Fibroblast of lung (primary cell): Measurements from ENCODE around the gene WDR93. TPM values are rescaled to one million over a fixed set of nuclear protein-coding genes. Genes with fewer than 3 reads are reported as not detected.

ENCODE experiments used
- DNase-seq, 2 donors: peaks; one replicate each; pipeline versions ENCODE4 v3.0.0 to v3.0.0-alpha.2; 2010; ENCODE audit warnings: low read depth in 2 of 2
- H2AFZ ChIP-seq: 2 replicates; pipeline ENCODE4 v1.5.1; 2012; ENCODE audit warnings: low read length, control low read depth, inconsistent platforms
- H3K27ac ChIP-seq: 2 replicates; pipeline ENCODE4 v1.5.1; 2011; ENCODE audit warnings: low read length, control low read depth; ENCODE audit not compliant: insufficient read depth
- H3K27me3 ChIP-seq: 2 replicates; pipeline ENCODE4 v1.5.1; 2011; ENCODE audit warnings: mild to moderate bottlenecking, low read length; ENCODE audit not compliant: control insufficient read depth, insufficient read depth
- H3K36me3 ChIP-seq: 2 replicates; pipeline ENCODE4 v1.5.1; 2011; ENCODE audit warnings: low read length; ENCODE audit not compliant: control insufficient read depth, insufficient read depth
- H3K4me1 ChIP-seq: 2 replicates; pipeline ENCODE4 v1.5.1; 2011; ENCODE audit warnings: low read length; ENCODE audit not compliant: control insufficient read depth, insufficient read depth; ENCODE audit errors: extremely low read depth
- H3K4me2 ChIP-seq: 2 replicates; pipeline ENCODE4 v1.5.1; 2011; ENCODE audit warnings: low read length, control low read depth; ENCODE audit not compliant: insufficient read depth; ENCODE audit errors: extremely low read depth
- H3K4me3 ChIP-seq, 4 experiments: fragments of 200-600 bp in 1 of 4; sonication (generic) in 1 of 4; replicated peaks in 1 of 4; 2 replicates each; pipeline ENCODE4 v1.5.1; 2011 to 2016; ENCODE audit warnings: low read length in 4 of 4, low read depth in 3 of 4, mild to moderate bottlenecking in 3 of 4, control low read depth in 2 of 4, inconsistent platforms in 1 of 4, mixed read lengths in 1 of 4; ENCODE audit not compliant: insufficient read depth in 1 of 4; ENCODE audit errors: control extremely low read depth in 1 of 4
- H3K79me2 ChIP-seq: 2 replicates; pipeline ENCODE4 v1.5.1; 2012; ENCODE audit warnings: mild to moderate bottlenecking, low read length, inconsistent platforms; ENCODE audit not compliant: control insufficient read depth, insufficient read depth
- H3K9ac ChIP-seq: 2 replicates; pipeline ENCODE4 v1.5.1; 2011; ENCODE audit warnings: mild to moderate bottlenecking, low read length, control low read depth; ENCODE audit not compliant: insufficient read depth
- H3K9me3 ChIP-seq: 2 replicates; pipeline ENCODE4 v1.5.1; 2012; ENCODE audit warnings: low read depth, low read length; ENCODE audit not compliant: control insufficient read depth, insufficient read depth
- H4K20me1 ChIP-seq: 2 replicates; pipeline ENCODE4 v1.5.1; 2011; ENCODE audit warnings: low read length; ENCODE audit not compliant: control insufficient read depth, insufficient read depth; ENCODE audit errors: extremely low read depth
- EZH2 ChIP-seq: IDR thresholded peaks from 2 replicates; pipeline ENCODE4 v1.5.1; 2012; ENCODE audit warnings: low read length, control low read depth, mild to moderate bottlenecking; ENCODE audit errors: missing control alignments
- polyA plus RNA-seq, 2 donors: library from polyadenylated mRNA; depleted of rRNA in 1 of 2; stranded (reverse) in 1 of 2; unstranded in 1 of 2; fragments of >200 nt; gene quantifications; 2 replicates each; pipeline ENCODE4 v1.2.1, GENCODE V29; 2011 to 2012; ENCODE audit warnings: missing spikeins in 1 of 2
- total RNA-seq: library from RNA; depleted of rRNA; stranded (reverse); fragments of >200 nt; gene quantifications from 2 replicates; pipeline ENCODE4 v1.2.1, GENCODE V29; 2014
- TF ChIP-seq, protein P1 (sequence below), 2 donors: IDR thresholded peaks in 1 of 2; conservative IDR thresholded peaks in 1 of 2; 1 replicate in 1 of 2; 2 replicates in 1 of 2; pipeline ENCODE4 v1.5.1; 2011 to 2012; ENCODE audit warnings: low read length in 2 of 2, control low read depth in 1 of 2, inconsistent platforms in 1 of 2, low read depth in 1 of 2, mild to moderate bottlenecking in 1 of 2

Gene WDR93
- total and polyA plus RNA-seq, 2 donors (not counting 1 experiment from before 2014, with no cell fraction given): 0.14 to 0.17 TPM

DNA sequence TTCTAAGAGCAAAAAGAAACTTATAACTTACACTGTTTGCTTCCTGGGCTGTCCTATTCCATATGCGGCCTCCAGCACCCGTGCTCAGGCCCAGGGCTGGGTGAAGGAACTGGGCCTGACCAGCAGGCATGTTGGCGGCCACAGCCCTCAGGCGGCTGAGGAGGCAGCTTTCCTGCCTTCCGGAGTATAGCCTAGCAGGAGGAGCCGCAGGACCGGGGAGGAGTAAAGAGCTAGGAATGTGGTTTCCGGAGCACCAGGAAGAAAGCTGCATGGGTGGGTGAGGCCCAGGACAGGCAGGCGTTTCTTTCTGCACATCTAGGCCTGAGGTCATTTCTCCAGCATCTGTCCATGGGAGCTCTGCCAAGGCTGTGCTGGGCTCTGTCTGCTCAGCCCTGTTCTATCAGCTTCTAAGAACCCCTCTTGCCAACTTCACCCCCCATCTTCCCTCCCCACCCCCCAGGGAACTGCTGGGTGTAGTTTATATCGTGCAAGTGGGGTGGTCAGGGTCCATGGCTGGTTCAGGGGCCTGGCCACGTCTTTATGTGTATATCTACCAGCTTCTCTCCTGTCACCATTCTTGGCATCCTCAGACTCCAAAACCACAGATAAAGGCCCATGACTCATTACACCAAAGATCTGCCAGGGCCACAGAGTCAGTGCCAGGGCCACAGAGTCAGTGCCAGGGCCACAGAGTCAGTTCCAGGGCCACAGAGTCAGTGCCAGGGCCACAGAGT lies 27.6 kb upstream of the WDR93 start:
- H3K27ac ChIP-seq: peak overlapping the region; percentile 88
- no peaks in the 10 kb centered on the region for H4K20me1 ChIP-seq
- H3K4me1 ChIP-seq: peaks cover 11% of the 10 kb centered on the region
- H3K9ac ChIP-seq: peak overlapping the region; percentile 58
- H3K36me3 ChIP-seq: no peaks in the 10 kb centered on the region
- H3K27me3 ChIP-seq: no peaks in the 10 kb centered on the region
- no peak for TF ChIP-seq EZH2
- TF ChIP-seq, protein P1, sequence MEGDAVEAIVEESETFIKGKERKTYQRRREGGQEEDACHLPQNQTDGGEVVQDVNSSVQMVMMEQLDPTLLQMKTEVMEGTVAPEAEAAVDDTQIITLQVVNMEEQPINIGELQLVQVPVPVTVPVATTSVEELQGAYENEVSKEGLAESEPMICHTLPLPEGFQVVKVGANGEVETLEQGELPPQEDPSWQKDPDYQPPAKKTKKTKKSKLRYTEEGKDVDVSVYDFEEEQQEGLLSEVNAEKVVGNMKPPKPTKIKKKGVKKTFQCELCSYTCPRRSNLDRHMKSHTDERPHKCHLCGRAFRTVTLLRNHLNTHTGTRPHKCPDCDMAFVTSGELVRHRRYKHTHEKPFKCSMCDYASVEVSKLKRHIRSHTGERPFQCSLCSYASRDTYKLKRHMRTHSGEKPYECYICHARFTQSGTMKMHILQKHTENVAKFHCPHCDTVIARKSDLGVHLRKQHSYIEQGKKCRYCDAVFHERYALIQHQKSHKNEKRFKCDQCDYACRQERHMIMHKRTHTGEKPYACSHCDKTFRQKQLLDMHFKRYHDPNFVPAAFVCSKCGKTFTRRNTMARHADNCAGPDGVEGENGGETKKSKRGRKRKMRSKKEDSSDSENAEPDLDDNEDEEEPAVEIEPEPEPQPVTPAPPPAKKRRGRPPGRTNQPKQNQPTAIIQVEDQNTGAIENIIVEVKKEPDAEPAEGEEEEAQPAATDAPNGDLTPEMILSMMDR (conservative IDR thresholded peaks at IDR 0.05 in 1 of 2, IDR thresholded peaks at IDR 0.05 in 1 of 2; ENCODE audit: low read depth in 1 of 2, low read length in 2 of 2): peak in 1 of 2 donors; percentile 6
- peak overlapping the region; percentile 79 for H2AFZ ChIP-seq
- H3K9me3 ChIP-seq: no peaks in the 10 kb centered on the region
- H3K4me2 ChIP-seq: peak overlapping the region; percentile 61
- no peaks in the 10 kb centered on the region for H3K79me2 ChIP-seq
- DNase-seq: peak; percentile 93 to 94
- peak overlapping the region in 3 of 4 experiments; percentile 35 to 42 (median 41) for H3K4me3 ChIP-seq

DNA sequence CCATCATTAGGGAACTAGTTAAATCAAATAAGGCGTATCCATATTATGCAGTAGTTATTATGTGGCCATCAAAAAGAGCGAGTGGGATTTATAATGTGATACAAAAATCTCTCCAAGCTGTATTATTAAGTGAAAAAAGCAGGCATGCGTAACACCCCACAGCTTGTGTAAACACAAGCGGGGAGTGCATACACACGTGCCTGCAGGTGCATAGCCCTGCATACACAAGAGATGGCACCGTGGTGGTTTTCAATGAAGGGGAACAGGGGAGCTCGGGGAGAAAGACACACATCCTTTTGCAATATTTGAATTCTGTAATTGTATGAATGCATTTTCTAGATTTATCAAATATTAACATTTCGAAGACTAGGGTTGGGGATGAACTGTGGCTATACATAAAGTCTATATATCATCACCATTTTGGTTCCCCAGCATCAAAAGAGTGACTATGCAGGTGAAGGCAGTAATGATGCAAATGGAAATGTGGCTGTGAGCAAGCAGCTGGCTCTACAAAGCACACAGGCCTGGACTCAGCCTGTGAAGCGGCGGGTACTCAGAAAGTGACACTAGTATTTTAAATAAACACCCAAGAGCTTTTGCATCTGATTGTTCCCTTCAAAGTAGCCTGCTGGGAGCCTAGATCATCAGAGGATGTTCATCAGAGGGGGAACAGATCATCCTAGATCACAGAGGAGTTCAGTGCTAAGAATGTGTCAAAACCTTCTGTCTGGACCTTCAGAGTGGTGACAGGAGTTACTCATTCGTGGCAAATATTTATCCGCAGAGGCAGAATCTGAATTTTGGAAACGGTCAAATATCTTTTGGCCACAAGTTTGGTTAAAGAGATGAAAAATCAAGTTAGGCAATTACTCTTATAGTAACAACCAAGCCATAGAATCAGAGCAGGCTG lies 25.9 kb upstream of the WDR93 start:
- Histone ChIP-seq H3K79me2 (no peaks in the 10 kb centered on the region), H2AFZ (no peak overlapping the region), H3K9me3 (no peaks in the 10 kb centered on the region), H3K9ac (no peak overlapping the region), H3K27ac (peak overlapping the region; percentile 18), H3K4me2 (peak overlapping the region; percentile 55), H3K27me3 (no peaks in the 10 kb centered on the region), H3K4me1 (peaks cover 11% of the 10 kb centered on the region), H3K36me3 (no peaks in the 10 kb centered on the region), H3K4me3 (peak overlapping the region in 1 of 4 experiments; percentile 46), H4K20me1 (no peaks in the 10 kb centered on the region)
- DNase-seq: no peak
- no peak for TF ChIP-seq EZH2
- TF ChIP-seq, protein P1 (conservative IDR thresholded peaks at IDR 0.05 in 1 of 2, IDR thresholded peaks at IDR 0.05 in 1 of 2; ENCODE audit: low read depth in 1 of 2, low read length in 2 of 2): no peak
